22Rv1 (cell line): ENCODE data around the gene REL.

Source experiments
- H3K27ac ChIP-seq: fragments of 450-650 bp; 2 replicates; pipeline ENCODE4 v1.5.1; 2017
- CTCF ChIP-seq: fragments of 450-650 bp; IDR thresholded peaks from 2 replicates; pipeline ENCODE4 v1.5.1; 2017; ENCODE audit warnings: mild to moderate bottlenecking
- ZFX ChIP-seq: fragments of 450-650 bp; IDR thresholded peaks from 2 replicates; pipeline ENCODE4 v1.6.1; 2017; ENCODE audit warnings: antibody characterized with exemption, borderline replicate concordance

The REL gene

GRCh38 chr2:60881047-60881932 lies at the start of gene REL:
REL (plus strand) TSS chr2:60881574; CDS start chr2:60881841, 267 bp downstream.
- TF ChIP-seq ZFX = no peak
- no peak for TF ChIP-seq CTCF
- peak within 1 kb of the TSS; percentile 81 for H3K27ac ChIP-seq

- TF ChIP-seq ZFX (no peak), CTCF (no peak)
- H3K27ac ChIP-seq = no peak overlapping the region
Observed at GRCh38 chr2:60831921-60832320, 49.5 kb upstream of the REL start.

- TF ChIP-seq CTCF (no peak), ZFX (no peak)
- no peak overlapping the region for H3K27ac ChIP-seq
Observed at GRCh38 chr2:60832621-60833020, 48.8 kb upstream of the REL start.

GRCh38 chr2:60834270-60834717 lies 47.1 kb upstream of the REL start:
- TF ChIP-seq CTCF (no peak), ZFX (no peak)

GRCh38 chr2:60836491-60836890 lies 44.9 kb upstream of the REL start:
- no peak overlapping the region for H3K27ac ChIP-seq
- TF ChIP-seq ZFX (no peak), CTCF (no peak)

More at GRCh38 chr2:60834270-60834717, 47.1 kb upstream of the REL start:
- no peak overlapping the region for H3K27ac ChIP-seq

- TF ChIP-seq ZFX (no peak), CTCF (no peak)
Observed at GRCh38 chr2:60837123-60837522, 44.3 kb upstream of the REL start.

GRCh38 chr2:60838481-60838880 lies 42.9 kb upstream of the REL start:
- H3K27ac ChIP-seq = no peak overlapping the region
- TF ChIP-seq ZFX = no peak
- no peak for TF ChIP-seq CTCF

More at GRCh38 chr2:60837123-60837522, 44.3 kb upstream of the REL start:
- no peak overlapping the region for H3K27ac ChIP-seq
